GM12865 (cell line): ENCODE data around the gene BID.
A peak's percentile ranks its signal among the peaks of the same experiment; 100 is the strongest.

Experiments
- DNase-seq: peaks from one replicate; pipeline ENCODE4 v3.0.0; 2010; ENCODE audit warnings: low read depth
- H3K4me3 ChIP-seq: 2 replicates; pipeline ENCODE4 v1.5.1; 2011; ENCODE audit warnings: mild to moderate bottlenecking, low read depth, low read length, control low read depth
- TF ChIP-seq, protein P1 (sequence below): IDR thresholded peaks from 2 replicates; pipeline ENCODE4 v1.5.1; 2011; ENCODE audit warnings: low read length, control low read depth, low read depth, inconsistent platforms; ENCODE audit not compliant: insufficient read depth; ENCODE audit errors: missing control alignments

BID gene

DNA sequence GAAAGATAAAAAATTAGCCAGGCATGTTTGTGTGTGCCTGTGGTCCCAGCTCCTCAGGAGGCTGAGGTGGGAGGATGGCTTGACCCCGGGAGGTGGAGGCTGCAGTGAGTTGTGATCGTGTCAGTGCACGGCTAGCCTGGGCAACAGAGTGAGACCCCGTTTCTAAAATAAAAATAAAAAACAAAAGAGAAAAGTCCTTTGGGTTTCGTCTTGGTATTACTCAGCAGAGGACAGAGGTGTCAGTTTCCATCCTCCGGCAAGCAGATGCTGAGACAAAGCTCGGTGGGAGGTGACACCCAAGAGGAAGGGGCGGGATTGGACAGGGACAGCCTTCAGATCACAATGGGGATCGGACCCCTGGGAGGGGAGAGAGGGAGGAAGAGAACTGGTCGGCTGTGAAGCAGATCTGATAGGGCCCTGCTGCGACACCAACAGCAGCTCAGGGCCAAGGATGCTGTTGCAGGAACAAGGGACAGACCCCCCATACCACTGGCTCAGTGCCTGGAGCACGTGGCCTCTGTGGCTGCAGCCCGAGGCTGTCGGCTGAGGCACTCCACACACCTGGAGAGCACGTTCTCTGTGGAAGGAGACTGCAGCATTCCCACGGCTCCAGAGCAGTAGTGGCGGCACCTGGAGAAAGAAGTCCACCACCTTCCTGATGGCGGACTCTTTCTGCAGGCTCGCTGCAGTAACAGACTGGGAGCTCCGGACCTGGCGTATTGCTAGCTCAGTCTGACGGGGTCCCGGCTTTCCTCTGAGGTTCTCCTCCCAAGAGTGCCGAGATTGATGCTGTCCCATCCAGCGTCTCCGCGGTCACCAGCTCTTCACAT lies 5.2 kb upstream of the BID start:
- DNase-seq = peak; percentile 92
- H3K4me3 ChIP-seq = peak overlapping the region; percentile 90
- TF ChIP-seq, protein P1, sequence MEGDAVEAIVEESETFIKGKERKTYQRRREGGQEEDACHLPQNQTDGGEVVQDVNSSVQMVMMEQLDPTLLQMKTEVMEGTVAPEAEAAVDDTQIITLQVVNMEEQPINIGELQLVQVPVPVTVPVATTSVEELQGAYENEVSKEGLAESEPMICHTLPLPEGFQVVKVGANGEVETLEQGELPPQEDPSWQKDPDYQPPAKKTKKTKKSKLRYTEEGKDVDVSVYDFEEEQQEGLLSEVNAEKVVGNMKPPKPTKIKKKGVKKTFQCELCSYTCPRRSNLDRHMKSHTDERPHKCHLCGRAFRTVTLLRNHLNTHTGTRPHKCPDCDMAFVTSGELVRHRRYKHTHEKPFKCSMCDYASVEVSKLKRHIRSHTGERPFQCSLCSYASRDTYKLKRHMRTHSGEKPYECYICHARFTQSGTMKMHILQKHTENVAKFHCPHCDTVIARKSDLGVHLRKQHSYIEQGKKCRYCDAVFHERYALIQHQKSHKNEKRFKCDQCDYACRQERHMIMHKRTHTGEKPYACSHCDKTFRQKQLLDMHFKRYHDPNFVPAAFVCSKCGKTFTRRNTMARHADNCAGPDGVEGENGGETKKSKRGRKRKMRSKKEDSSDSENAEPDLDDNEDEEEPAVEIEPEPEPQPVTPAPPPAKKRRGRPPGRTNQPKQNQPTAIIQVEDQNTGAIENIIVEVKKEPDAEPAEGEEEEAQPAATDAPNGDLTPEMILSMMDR = no peak

- DNase-seq = no peak
- H3K4me3 ChIP-seq = peak overlapping the region; percentile 90
- TF ChIP-seq, protein P1 = no peak
Observed at GRCh38 chr22:17778412-17778976, 4.2 kb upstream of the BID start.

- peak overlapping the region; percentile 90 for H3K4me3 ChIP-seq
- TF ChIP-seq, protein P1 = no peak
- DNase-seq = no peak
Observed at GRCh38 chr22:17777717-17778044, 3.4 kb upstream of the BID start.

GRCh38 chr22:17777005-17777716 lies 2.9 kb upstream of the BID start:
- DNase-seq = peak; percentile 95
- peak overlapping the region; percentile 90 for H3K4me3 ChIP-seq
- TF ChIP-seq, protein P1 = no peak

- TF ChIP-seq, protein P1 = no peak
- H3K4me3 ChIP-seq = no peak overlapping the region
- DNase-seq = no peak
Observed at GRCh38 chr22:17775781-17776465, 1.7 kb upstream of the BID start.

DNA sequence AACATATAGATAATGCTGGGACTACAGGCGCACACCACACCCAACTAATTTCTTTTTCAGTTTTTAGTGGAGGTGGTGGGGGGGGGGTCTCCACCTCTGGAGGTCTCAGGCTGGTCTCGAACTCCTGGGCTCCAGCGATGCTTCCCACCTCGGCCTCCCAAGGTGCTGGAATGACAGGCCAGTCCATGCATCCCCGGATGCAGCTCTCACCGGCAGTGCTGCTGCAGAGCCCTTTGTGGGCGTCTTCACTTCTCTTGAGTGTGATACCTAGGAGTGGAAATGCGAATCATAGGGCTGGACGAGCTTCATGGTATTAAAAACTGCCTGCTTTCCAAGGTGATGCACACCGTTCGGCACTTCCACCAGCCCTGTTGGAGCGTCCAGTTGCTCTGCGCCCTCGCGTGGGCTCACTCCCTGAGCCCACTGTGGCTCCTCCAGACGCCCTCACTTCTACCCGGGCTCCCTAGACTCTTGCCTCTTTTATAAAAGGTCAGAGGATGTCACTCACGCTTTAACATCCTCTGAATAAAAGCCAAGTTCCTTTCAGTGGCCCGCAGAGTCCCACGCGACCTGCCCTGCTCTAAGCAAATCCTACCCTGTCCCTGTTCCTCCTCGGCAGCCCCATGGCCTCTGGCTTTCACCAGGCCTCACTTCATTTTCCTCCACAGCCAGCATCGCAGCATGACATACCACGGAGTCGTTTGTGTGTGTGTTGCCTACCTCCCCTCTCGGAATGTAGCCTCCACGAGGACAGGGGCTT lies 837 bp upstream of the BID start:
- TF ChIP-seq, protein P1 = no peak
- peak overlapping the region; percentile 21; the same call in 1 of the 2 replicates for H3K4me3 ChIP-seq
- DNase-seq = no peak
